ENCODE measurements around the gene ST3GAL6. TPM values are rescaled to one million over a fixed set of nuclear protein-coding genes. Genes with fewer than 3 reads are reported as not detected.

Gene ST3GAL6
- total and polyA plus RNA-seq, 2 of the 4 experiments (the other 2 are of a cell fraction), result 0.36 to 0.99 TPM

- in situ Hi-C loops (cut with MboI; ENCODE audit: low sequenced_read_pairs) (no loop called here), dilution Hi-C loops (cut with HindIII; ENCODE audit: low sequenced_read_pairs, unreplicated experiment) (no loop called here)
- ATAC-seq (ENCODE audit: low read depth), result no peak; the same call in 1 of the 2 replicates
Measured at GRCh38 chr3:98823791-98824190, 60.7 kb downstream of the ST3GAL6 start.

More at GRCh38 chr3:98823791-98824190, 60.7 kb downstream of the ST3GAL6 start:
- no peak overlapping the region for H4K91ac ChIP-seq (ENCODE audit: insufficient read depth, low read depth, low read length)
- WGBS, 2 experiments (ENCODE audit: extremely low coverage in 2 of 2, insufficient read length in 1 of 2), result 100% methylated on average over 1 of the region's 4 CpGs; no CpG with 5 or more reads in 1 of the 2 experiments
- BruUV-seq (replicated peaks), result no TSS peak
- ChIA-PET CTCF (interaction anchor here (3.0 kb wide), 1 partner anchor 170 kb away, joined by 11 read pairs; no protein-coding TSS in a partner anchor), POLR2A (ENCODE audit: unreplicated experiment) (no interaction called here)
- H3K79me1 ChIP-seq (ENCODE audit: low read depth in 1 of 2, low read length in 2 of 2), result peaks cover 10 to 39% of the 10 kb centered on the region in 2 experiments; a peak in 3 of 4 replicates
- H3K4me2 ChIP-seq (ENCODE audit: low read depth, low read length), result no peak overlapping the region
- peaks cover 2% of the 10 kb centered on the region; the same call in 1 of the 2 replicates for H3K4me1 ChIP-seq (ENCODE audit: control insufficient read depth, insufficient read depth, low read length)
- H2AK9ac ChIP-seq (replicated peaks; ENCODE audit: low read depth, low read length, poor library complexity), result no peak overlapping the region
- H4K5ac ChIP-seq (ENCODE audit: low read depth, low read length), result no peak overlapping the region
- no peak overlapping the region for H3K14ac ChIP-seq (replicated peaks; ENCODE audit: low read depth, low read length)
- no peak overlapping the region for H3K4ac ChIP-seq (ENCODE audit: low read depth, low read length)
- no peaks in the 10 kb centered on the region for H3K9me3 ChIP-seq (ENCODE audit: control insufficient read depth, insufficient read depth, low read length)
- no peak for TF ChIP-seq MXI1 (IDR thresholded peaks at IDR 0.05; ENCODE audit: borderline replicate concordance, low read depth, low read length)
- no peak for TF ChIP-seq SMC3 (IDR thresholded peaks at IDR 0.05; ENCODE audit: low read depth, low read length)
- TF ChIP-seq RFX5 (IDR thresholded peaks at IDR 0.05; ENCODE audit: low read depth, low read length), result no peak
- no peak for TF ChIP-seq NFE2L2 (IDR thresholded peaks at IDR 0.05; ENCODE audit: low read depth, low read length)
- no peak overlapping the region for H3K9ac ChIP-seq (ENCODE audit: low read depth, low read length)
- no peak overlapping the region for H3K4me3 ChIP-seq (ENCODE audit: insufficient read depth, low read depth, low read length)
- no peaks in the 10 kb centered on the region; the same call in none of the 2 replicates for H3K9me1 ChIP-seq (ENCODE audit: insufficient read depth, low read length)
- H2AK5ac ChIP-seq (ENCODE audit: low read depth, low read length), result no peak overlapping the region; the same call in 1 of the 2 replicates
- H3K23ac ChIP-seq (ENCODE audit: low read depth, low read length), result no peak overlapping the region
- H3K27ac ChIP-seq (ENCODE audit: insufficient read depth, low read length), result no peak overlapping the region
- no peak overlapping the region for H4K8ac ChIP-seq (ENCODE audit: low read depth in 2 of 2, low read length in 2 of 2)
- H2BK15ac ChIP-seq (ENCODE audit: low read depth, low read length), result no peak overlapping the region
- H3K36me3 ChIP-seq (ENCODE audit: control insufficient read depth, insufficient read depth, low read length), result peaks cover 8% of the 10 kb centered on the region
- no peak overlapping the region for H2BK5ac ChIP-seq (ENCODE audit: low read depth, low read length, poor library complexity, severe bottlenecking)
- intact Hi-C loops (cut with micrococcal nuclease), result no loop called here
- H2BK120ac ChIP-seq (ENCODE audit: low read depth, low read length), result no peak overlapping the region
- H3K56ac ChIP-seq (ENCODE audit: extremely low read depth, insufficient read depth, low read length), result no peak overlapping the region
- no peak overlapping the region for H3K18ac ChIP-seq (ENCODE audit: low read depth, low read length)
- DNase-seq, result peak; percentile 47
- no peak overlapping the region for H2AFZ ChIP-seq (replicated peaks; ENCODE audit: low read length, poor library complexity)
- no peaks in the 10 kb centered on the region for H3K27me3 ChIP-seq (ENCODE audit: control insufficient read depth, insufficient read depth, low read length)
- peaks cover 3% of the 10 kb centered on the region; the same call in 1 of the 2 replicates for H4K20me1 ChIP-seq (ENCODE audit: insufficient read depth, low read length)
- no peak overlapping the region for H2BK20ac ChIP-seq (ENCODE audit: low read depth, low read length)

All from IMR-90 (cell line).